GM10847 (cell line): ENCODE data around the gene PCDHA6.

Source experiments
- POLR2A ChIP-seq: IDR thresholded peaks from 2 replicates; pipeline ENCODE4 v1.6.1; 2011; ENCODE audit not compliant: insufficient read length; ENCODE audit errors: extremely low read depth

PCDHA6 gene

GRCh38 chr5:140827704-140828361 is at the start of gene PCDHA6:
PCDHA6 (plus strand) TSS chr5:140827960; CDS start chr5:140828092, 132 bp downstream.
- no peak for TF ChIP-seq POLR2A

GRCh38 chr5:140780512-140780911 is 47.2 kb upstream of the PCDHA6 start:
- no peak for TF ChIP-seq POLR2A

- no peak for TF ChIP-seq POLR2A
Observed at GRCh38 chr5:140785905-140786686, 41.7 kb upstream of the PCDHA6 start, which contains the start of gene PCDHA1. PCDHA1 (plus strand) TSS chr5:140786140.

- no peak for TF ChIP-seq POLR2A
Observed at GRCh38 chr5:140791089-140791488, 36.7 kb upstream of the PCDHA6 start.

GRCh38 chr5:140794595-140795258 is 33.0 kb upstream of the PCDHA6 start, which contains the start of gene PCDHA2:
PCDHA2 (plus strand) TSS chr5:140794852.
- TF ChIP-seq POLR2A = no peak

- TF ChIP-seq POLR2A = no peak
Observed at GRCh38 chr5:140795259-140795641, 32.5 kb upstream of the PCDHA6 start.

GRCh38 chr5:140796718-140797095 is 31.1 kb upstream of the PCDHA6 start:
- TF ChIP-seq POLR2A = no peak

- TF ChIP-seq POLR2A = no peak
Observed at GRCh38 chr5:140800816-140801493, 26.8 kb upstream of the PCDHA6 start, which contains the start of gene PCDHA3. PCDHA3 (plus strand) TSS chr5:140801057.

- TF ChIP-seq POLR2A = no peak
Observed at GRCh38 chr5:140801494-140801841, 26.3 kb upstream of the PCDHA6 start.

GRCh38 chr5:140802781-140803271 is 24.9 kb upstream of the PCDHA6 start:
- TF ChIP-seq POLR2A = no peak

GRCh38 chr5:140806834-140807775 is 20.7 kb upstream of the PCDHA6 start, which contains the start of gene PCDHA4:
PCDHA4 (plus strand) TSS chr5:140807068.
- no peak for TF ChIP-seq POLR2A

- TF ChIP-seq POLR2A = no peak
Observed at GRCh38 chr5:140808889-140809291, 18.9 kb upstream of the PCDHA6 start.

GRCh38 chr5:140821375-140822280 is 6.1 kb upstream of the PCDHA6 start, which contains the start of gene PCDHA5:
PCDHA5 (plus strand) TSS chr5:140821613.
- TF ChIP-seq POLR2A = no peak

GRCh38 chr5:140822281-140822629 is 5.5 kb upstream of the PCDHA6 start:
- TF ChIP-seq POLR2A = no peak
